PC-3 (cell line): Measurements from ENCODE around the gene MSMB.

ENCODE experiments used
- CTCF ChIP-seq: fragments of 300-600 bp; sonication (generic); conservative IDR thresholded peaks from 2 replicates; pipeline ENCODE4 v1.5.1; 2017; ENCODE audit warnings: antibody characterized with exemption, low read depth, mild to moderate bottlenecking, low read length
- EZH2phosphoT487 ChIP-seq: fragments of 300-600 bp; sonication (generic); IDR thresholded peaks from 2 replicates; pipeline ENCODE4 v1.6.1; 2018; ENCODE audit warnings: mild to moderate bottlenecking, antibody characterized with exemption, low read length, borderline replicate concordance

- TF ChIP-seq CTCF = no peak
- no peak for TF ChIP-seq EZH2phosphoT487
Observed at GRCh38 chr10:46031648-46032532, 14.2 kb downstream of the MSMB start.
